HFFc6 (cell line): ENCODE results near the gene TATDN3. TPM values are rescaled to one million over a fixed set of nuclear protein-coding genes. Genes with fewer than 3 reads are reported as not detected.
"Not testable (repeated sequence)": the region's sequence is repeated elsewhere in the genome, so short reads cannot be mapped to it uniquely, and the experiment has no call there.

Source experiments
- DNase-seq: peaks from one replicate; pipeline ENCODE4 v3.0.0-alpha.2; 2018
- H3K27ac Mint-ChIP-seq: 2 replicates; pipeline ENCODE4 v1.8.0; 2020; ENCODE audit warnings: mild to moderate bottlenecking, mixed read lengths
- H3K27me3 Mint-ChIP-seq: 2 replicates; pipeline ENCODE4 v1.8.0; 2021; ENCODE audit warnings: mild to moderate bottlenecking, moderate library complexity, mixed read lengths; ENCODE audit not compliant: insufficient read depth
- H3K36me3 Mint-ChIP-seq: 2 replicates; pipeline ENCODE4 v1.8.0; 2021; ENCODE audit warnings: low read depth, mixed read lengths
- H3K4me1 Mint-ChIP-seq: 2 replicates; pipeline ENCODE4 v1.8.0; 2020; ENCODE audit warnings: low read depth, mixed read lengths
- H3K4me3 Mint-ChIP-seq: 2 replicates; pipeline ENCODE4 v1.8.0; 2020; ENCODE audit warnings: mild to moderate bottlenecking, moderate library complexity, mixed read lengths
- H3K9me3 Mint-ChIP-seq: 2 replicates; pipeline ENCODE4 v1.8.0; 2020; ENCODE audit warnings: mild to moderate bottlenecking, mixed read lengths
- total RNA-seq, 6 experiments: library from RNA; stranded (reverse); fragmentation: NEBNext Ultra II Directional; extraction: Animal tissue kit (Norgen Biotek cat#: 25700); gene quantifications; 2 replicates in 1 of 6; 3 replicates in 5 of 6; pipeline ENCODE4 v1.2.3, GENCODE V29; 2021
- TF ChIP-seq, protein P1 (sequence below): fragments of 200-600 bp; sonication (generic); IDR thresholded peaks from 2 replicates; pipeline ENCODE4 v1.5.0; 2021; ENCODE audit warnings: antibody characterized with exemption, mild to moderate bottlenecking

TATDN3 gene
- total RNA-seq, 6 experiments from 2014 or later: 8.6 to 14.4 (median 12.1) TPM

DNA sequence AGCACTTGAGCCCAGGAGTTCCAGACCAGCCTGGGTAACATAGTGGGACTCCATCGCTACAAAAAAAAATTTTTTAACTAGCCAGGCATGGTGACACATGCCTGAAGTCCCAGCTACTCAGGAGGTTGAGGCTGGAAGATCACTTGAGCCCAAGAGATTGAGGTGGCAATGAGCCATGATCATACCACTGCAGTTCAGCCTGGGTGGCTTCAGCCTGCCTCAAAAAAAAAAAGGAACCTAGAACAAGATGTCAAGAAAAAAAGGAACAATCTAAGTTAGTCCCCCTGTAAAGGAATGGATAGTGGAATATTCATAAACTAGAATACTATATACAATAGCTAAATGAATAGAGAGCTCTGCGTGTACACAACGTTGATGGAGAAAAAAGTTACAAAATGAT lies 14.5 kb upstream of the TATDN3 start:
- H3K36me3 Mint-ChIP-seq: peaks cover 5% of the 10 kb centered on the region; the same call in 1 of the 2 replicates
- no peaks in the 10 kb centered on the region for H3K27me3 Mint-ChIP-seq
- H3K27ac Mint-ChIP-seq: no peak overlapping the region
- TF ChIP-seq, protein P1, sequence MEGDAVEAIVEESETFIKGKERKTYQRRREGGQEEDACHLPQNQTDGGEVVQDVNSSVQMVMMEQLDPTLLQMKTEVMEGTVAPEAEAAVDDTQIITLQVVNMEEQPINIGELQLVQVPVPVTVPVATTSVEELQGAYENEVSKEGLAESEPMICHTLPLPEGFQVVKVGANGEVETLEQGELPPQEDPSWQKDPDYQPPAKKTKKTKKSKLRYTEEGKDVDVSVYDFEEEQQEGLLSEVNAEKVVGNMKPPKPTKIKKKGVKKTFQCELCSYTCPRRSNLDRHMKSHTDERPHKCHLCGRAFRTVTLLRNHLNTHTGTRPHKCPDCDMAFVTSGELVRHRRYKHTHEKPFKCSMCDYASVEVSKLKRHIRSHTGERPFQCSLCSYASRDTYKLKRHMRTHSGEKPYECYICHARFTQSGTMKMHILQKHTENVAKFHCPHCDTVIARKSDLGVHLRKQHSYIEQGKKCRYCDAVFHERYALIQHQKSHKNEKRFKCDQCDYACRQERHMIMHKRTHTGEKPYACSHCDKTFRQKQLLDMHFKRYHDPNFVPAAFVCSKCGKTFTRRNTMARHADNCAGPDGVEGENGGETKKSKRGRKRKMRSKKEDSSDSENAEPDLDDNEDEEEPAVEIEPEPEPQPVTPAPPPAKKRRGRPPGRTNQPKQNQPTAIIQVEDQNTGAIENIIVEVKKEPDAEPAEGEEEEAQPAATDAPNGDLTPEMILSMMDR: no peak
- H3K4me3 Mint-ChIP-seq: no peak overlapping the region
- DNase-seq: no peak
- peaks cover 10% of the 10 kb centered on the region for H3K4me1 Mint-ChIP-seq
- no peaks in the 10 kb centered on the region for H3K9me3 Mint-ChIP-seq

GRCh38 chr1:212779086-212779485 lies 12.6 kb upstream of the TATDN3 start:
- not testable (repeated sequence) for H3K9me3 Mint-ChIP-seq, H3K4me3 Mint-ChIP-seq, H3K27me3 Mint-ChIP-seq, DNase-seq, H3K27ac Mint-ChIP-seq
- Mint-ChIP-seq H3K4me1 (peaks cover 21% of the 10 kb centered on the region), H3K36me3 (peaks cover 12% of the 10 kb centered on the region)

DNA sequence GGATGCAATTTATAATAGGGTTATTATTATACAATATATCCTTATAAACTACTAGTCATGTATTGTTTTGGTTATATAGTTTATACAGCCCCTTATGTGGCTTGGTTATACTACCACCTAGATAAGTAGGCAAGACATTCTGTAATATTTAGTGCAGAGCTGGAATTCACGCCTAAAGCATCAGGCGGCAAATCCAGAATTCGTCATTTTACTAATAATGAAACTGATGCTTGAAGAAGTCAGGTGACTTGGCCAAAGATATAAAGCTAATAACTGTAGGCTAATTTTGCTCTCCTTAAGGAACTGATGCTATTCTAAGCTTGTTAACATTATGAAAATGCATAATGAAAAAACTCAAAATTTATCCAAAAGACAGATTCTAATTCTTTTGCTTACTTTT lies 10.9 kb upstream of the TATDN3 start:
- Mint-ChIP-seq H3K27me3 (no peaks in the 10 kb centered on the region), H3K4me3 (no peak overlapping the region), H3K9me3 (no peaks in the 10 kb centered on the region), H3K27ac (no peak overlapping the region), H3K4me1 (peaks cover 12% of the 10 kb centered on the region), H3K36me3 (peaks cover 7% of the 10 kb centered on the region)
- TF ChIP-seq, protein P1: no peak
- DNase-seq: no peak

DNA sequence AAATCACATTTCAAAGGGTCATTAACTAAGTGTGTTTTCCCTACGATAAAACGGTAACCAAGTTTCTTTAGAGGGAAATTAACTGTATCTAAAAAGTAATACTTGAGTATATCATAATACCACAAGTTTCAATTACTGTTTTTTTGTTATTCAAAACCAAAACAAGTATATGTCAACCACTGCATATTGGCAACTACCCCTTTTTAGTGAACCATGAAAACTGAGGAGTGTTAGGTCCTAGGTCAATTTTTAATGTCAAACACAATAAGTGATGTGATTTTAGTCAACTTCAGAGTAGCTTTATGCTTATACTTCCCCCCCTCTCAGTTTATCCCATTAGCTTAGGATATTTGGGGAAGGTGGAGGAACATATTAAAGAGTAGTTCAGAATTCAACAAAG lies 10.5 kb upstream of the TATDN3 start:
- H3K4me3 Mint-ChIP-seq: no peak overlapping the region
- TF ChIP-seq, protein P1: no peak
- H3K4me1 Mint-ChIP-seq: peaks cover 12% of the 10 kb centered on the region
- no peak for DNase-seq
- H3K9me3 Mint-ChIP-seq: no peaks in the 10 kb centered on the region
- no peak overlapping the region for H3K27ac Mint-ChIP-seq
- peaks cover 7% of the 10 kb centered on the region for H3K36me3 Mint-ChIP-seq
- H3K27me3 Mint-ChIP-seq: 0 out of 2 replicates have a peak, but pooled peaks cover 2% of the 10 kb centered on the region

DNA sequence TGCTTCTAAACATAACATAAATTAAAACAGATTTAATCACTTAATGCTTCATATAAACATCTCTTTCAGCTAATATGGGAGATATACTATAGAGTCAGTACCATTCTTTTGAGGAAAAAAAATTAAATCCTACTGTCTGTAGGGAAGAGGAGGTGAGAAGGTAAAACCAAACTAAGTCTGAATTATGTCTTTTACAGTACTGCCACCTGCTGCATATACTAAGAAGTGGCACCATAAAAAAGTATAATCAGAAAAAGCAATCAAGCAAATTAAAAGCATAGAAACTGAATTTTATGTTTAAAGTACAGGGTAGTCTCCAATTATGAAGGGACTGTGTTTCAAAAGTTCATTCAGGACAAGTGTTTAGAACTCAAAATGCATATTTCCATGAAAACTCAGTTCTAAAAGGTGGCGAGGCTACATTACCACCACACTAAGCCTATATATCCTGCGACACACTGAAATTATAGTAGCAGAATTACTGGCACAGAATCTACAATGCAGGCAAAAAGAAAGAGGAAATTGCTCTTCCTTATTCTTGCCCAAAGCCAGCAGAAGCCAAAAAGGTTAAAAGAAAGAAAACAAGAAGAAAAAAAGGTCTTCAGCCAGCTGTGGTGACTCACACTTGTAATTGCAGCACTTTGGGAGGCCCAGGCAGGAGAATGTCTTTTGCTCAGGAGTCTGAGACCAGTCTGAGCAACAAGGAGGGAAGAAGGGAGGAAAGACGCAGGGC lies 9.1 kb upstream of the TATDN3 start:
- Mint-ChIP-seq H3K27ac (peak overlapping the region; percentile 2), H3K9me3 (no peaks in the 10 kb centered on the region), H3K36me3 (peaks cover 7% of the 10 kb centered on the region), H3K4me1 (peaks cover 12% of the 10 kb centered on the region), H3K27me3 (0 out of 2 replicates have a peak, but pooled peaks cover 2% of the 10 kb centered on the region), H3K4me3 (no peak overlapping the region)
- peak; percentile 29 for DNase-seq
- TF ChIP-seq, protein P1: peak; percentile 85

DNA sequence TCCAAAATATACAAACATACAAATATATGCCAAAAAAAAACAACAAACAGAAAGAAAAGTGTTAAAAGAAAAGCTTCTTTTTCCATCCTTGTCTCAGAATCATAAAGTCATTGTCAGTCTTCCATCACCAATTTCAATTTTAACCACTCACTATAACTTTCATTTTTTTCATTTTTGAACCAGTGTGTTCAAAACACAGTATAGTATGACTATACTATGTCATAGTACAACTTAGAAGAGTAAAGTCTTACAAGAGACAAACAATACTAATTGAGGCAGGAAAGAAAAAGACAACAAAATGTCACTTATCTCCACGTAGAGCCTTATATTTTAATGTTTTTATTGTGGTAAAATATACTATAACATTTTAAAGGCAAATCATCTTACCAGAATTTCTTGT lies 7.7 kb upstream of the TATDN3 start:
- Mint-ChIP-seq H3K36me3 (peaks cover 7% of the 10 kb centered on the region), H3K27me3 (0 out of 2 replicates have a peak, but pooled peaks cover 2% of the 10 kb centered on the region), H3K4me1 (peaks cover 17% of the 10 kb centered on the region), H3K9me3 (no peaks in the 10 kb centered on the region), H3K4me3 (no peak overlapping the region), H3K27ac (no peak overlapping the region)
- no peak for DNase-seq
- TF ChIP-seq, protein P1: no peak
